Skeletal muscle satellite cell (primary cell): ENCODE results near the gene CD300LF. TPM values are rescaled to one million over a fixed set of nuclear protein-coding genes. Genes with fewer than 3 reads are reported as not detected.

ENCODE experiments used
- H3K27me3 ChIP-seq: 2 replicates; pipeline ENCODE4 v1.7.0; 2013; ENCODE audit warnings: low read length; ENCODE audit not compliant: control insufficient read depth, insufficient read depth
- H3K36me3 ChIP-seq: 2 replicates; pipeline ENCODE4 v1.7.0; 2013; ENCODE audit warnings: mild to moderate bottlenecking, control low read depth, low read length; ENCODE audit not compliant: insufficient read depth
- H3K4me1 ChIP-seq: 2 replicates; pipeline ENCODE4 v1.7.0; 2013; ENCODE audit warnings: low read length; ENCODE audit not compliant: control insufficient read depth, insufficient read depth
- H3K4me2 ChIP-seq: 2 replicates; pipeline ENCODE4 v1.7.0; 2013; ENCODE audit warnings: mild to moderate bottlenecking, low read length
- H3K4me3 ChIP-seq: 2 replicates; pipeline ENCODE4 v1.7.0; 2013; ENCODE audit warnings: low read length
- H3K9ac ChIP-seq: 2 replicates; pipeline ENCODE4 v1.7.0; 2013; ENCODE audit warnings: mild to moderate bottlenecking, low read depth, low read length, moderate library complexity
- H3K9me3 ChIP-seq: replicated peaks from 2 replicates; pipeline ENCODE4 v1.7.0; 2013; ENCODE audit warnings: mild to moderate bottlenecking, control low read depth, low read length
- total RNA-seq: library from RNA; depleted of rRNA; stranded (reverse); fragments of >200 nt; gene quantifications from 2 replicates; pipeline ENCODE4 v1.2.3, GENCODE V29; 2012; rRNA removed

CD300LF gene
- not detected in 2 replicates for total RNA-seq

DNA sequence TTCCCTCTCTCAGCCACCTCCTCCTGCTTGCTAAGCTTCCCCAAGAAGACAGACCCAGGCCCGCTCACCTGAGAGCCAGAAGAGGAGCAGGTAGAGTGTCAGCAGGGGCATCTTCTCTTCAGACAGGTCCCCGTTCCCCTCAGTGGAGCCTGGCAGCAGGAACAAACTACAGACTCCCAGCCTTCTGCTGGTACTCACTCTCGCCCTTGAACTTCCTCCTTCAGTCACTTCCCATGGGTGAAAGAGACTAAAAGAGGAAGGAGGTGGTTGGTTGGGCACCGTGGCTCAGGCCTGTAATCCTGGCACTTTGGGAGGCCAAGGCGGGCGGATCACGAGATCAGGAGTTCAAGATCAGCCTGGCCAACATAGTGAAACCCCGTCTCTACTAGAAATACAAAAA, at the start of gene CD300LF:
TSS of gene CD300LF (minus strand) at position 168 of the 400 bp plus-strand sequence. CDS start at position 111, 57 bp downstream.
- Histone ChIP-seq H3K27me3 (peaks cover 23% of the 10 kb centered on the region), H3K4me3 (no peak within 1 kb of the TSS), H3K9me3 (no peaks in the 10 kb centered on the region), H3K36me3 (no peaks in the 10 kb centered on the region), H3K4me2 (no peak within 1 kb of the TSS), H3K4me1 (no peaks in the 10 kb centered on the region), H3K9ac (no peak within 1 kb of the TSS)

DNA sequence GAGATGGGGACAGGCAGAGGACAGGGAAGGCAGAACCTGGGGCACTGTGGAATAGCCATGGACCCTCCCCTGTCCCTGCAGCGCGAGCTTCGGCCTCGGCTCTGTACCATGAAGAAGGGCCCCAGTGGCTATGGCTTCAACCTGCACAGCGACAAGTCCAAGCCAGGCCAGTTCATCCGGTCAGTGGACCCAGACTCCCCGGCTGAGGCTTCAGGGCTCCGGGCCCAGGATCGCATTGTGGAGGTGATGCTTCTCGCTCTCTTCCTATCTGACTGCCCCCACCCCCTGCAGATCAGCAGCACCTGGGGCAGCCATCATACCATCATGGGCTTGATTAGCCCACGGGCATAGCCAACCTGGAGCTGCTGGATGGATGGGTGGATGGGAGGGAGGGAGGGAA, 49.2 kb upstream of the CD300LF start:
- Histone ChIP-seq H3K4me3 (no peak overlapping the region), H3K4me1 (peaks cover 45% of the 10 kb centered on the region), H3K9me3 (no peaks in the 10 kb centered on the region), H3K4me2 (no peak overlapping the region), H3K27me3 (no peaks in the 10 kb centered on the region), H3K36me3 (peaks cover 18% of the 10 kb centered on the region), H3K9ac (no peak overlapping the region)

DNA sequence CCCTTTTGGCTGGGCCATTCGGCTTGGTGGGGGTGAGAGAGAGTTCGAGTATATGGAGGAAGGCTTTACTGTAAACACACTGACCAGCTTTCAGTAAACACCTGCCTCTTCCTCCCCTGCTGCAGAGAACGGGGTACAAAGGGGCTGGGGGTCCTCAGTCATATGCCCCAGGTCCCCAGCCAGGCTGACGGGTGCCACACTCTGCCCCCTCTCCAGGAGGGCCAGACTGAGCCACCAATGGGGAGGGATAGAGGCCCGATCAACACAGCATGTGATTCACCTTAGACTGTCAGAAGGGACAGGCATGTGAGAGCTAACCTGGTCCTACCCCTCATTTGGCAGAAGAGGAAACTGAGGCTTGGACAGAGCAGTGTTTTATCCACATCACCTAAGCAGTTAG, 48.7 kb upstream of the CD300LF start:
- no peaks in the 10 kb centered on the region for H3K27me3 ChIP-seq
- no peak overlapping the region for H3K4me3 ChIP-seq
- no peak overlapping the region for H3K9ac ChIP-seq
- H3K36me3 ChIP-seq = peaks cover 18% of the 10 kb centered on the region
- H3K4me2 ChIP-seq = no peak overlapping the region
- H3K4me1 ChIP-seq = peaks cover 46% of the 10 kb centered on the region
- H3K9me3 ChIP-seq = no peaks in the 10 kb centered on the region

DNA sequence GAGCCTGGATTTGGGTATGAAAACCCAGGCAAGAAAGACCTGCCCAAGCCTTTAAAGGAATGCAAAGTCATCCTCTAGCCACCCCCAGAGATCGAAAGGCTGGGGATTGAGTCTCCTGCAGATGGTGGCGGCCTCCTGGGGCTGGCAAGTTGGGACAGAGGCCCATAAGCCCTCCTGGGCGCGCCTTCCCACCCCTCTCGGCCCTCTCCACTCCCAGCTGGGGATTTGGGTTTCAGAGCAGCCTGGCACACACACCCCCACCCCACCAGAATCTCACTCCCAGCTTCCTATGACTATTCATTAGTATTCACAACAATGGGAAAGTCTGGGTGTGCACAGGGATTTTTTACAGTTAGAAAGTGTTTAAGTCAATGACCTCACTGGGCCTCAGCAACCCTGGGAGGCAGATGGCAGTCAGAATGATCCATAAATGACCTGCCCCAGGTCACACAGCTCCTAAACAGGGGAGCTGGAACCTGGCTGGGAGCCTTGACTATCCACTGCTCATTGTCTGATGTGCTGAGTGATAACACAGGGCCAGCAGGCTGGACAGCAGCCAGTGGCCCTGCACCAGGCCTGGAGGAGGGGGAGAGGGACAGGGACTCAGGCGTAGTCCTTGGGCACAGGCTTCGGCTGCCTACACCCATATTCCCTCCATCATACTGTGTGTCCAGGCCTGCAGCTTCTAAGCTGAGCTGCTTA, 47.8 kb upstream of the CD300LF start:
- peaks cover 15% of the 10 kb centered on the region for H3K36me3 ChIP-seq
- no peaks in the 10 kb centered on the region for H3K27me3 ChIP-seq
- peak overlapping the region; percentile 25 for H3K9ac ChIP-seq
- peak overlapping the region; percentile 83 for H3K4me2 ChIP-seq
- peaks cover 46% of the 10 kb centered on the region for H3K4me1 ChIP-seq
- no peaks in the 10 kb centered on the region for H3K9me3 ChIP-seq
- H3K4me3 ChIP-seq = no peak overlapping the region

DNA sequence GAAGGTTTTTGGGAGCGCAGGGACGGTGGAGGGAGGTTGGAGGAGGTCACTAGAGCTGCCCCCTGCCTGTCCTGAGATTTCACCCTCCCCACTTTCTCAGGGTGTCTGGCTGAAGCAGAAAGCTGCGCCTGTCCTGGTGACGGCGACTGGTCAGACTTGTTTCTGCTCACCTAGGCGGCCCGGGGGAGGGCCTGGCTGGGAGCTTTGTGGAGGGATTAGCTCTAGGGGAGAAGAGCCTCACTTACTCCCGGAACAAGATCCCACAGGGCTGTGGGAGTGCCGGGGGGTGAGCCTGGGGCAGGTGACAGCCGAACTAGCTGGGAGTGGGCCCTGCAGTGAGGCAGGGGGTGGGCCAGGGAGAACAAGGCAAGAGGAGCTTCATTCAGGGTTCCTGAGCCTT, 47.2 kb upstream of the CD300LF start:
- H3K4me2 ChIP-seq = peak overlapping the region; percentile 83

DNA sequence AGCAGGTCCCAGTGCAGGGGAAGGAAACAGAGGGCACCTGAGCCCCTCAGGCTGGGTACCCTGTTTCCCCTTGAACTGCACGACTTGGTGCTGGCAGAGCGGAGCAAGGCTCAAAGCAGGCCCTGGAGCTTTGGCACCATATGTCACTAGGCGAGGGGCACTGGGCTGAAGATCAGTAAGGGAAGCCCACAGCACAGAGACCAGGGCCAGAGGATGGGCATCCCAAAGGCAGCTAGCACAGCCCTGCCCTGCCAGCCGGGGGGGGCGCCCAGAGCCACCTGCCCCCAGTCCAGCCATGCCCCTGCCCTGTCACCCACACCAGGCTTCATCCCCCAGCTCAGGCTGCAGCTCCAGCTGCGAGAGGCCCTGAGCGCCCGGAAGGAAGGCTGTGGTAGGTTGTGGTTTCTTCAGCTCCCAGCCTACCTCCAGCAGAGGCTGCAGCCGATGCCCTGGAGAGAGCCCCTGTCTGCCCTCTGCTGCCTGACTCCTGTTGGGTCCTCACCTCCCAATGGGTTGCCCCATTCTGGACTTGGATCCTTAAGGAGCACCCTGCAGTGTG, 46.6 kb upstream of the CD300LF start:
- Histone ChIP-seq H3K9me3 (no peaks in the 10 kb centered on the region), H3K27me3 (no peaks in the 10 kb centered on the region), H3K4me3 (peak overlapping the region; percentile 56), H3K9ac (no peak overlapping the region), H3K4me2 (peak overlapping the region; percentile 83), H3K4me1 (peaks cover 53% of the 10 kb centered on the region), H3K36me3 (peaks cover 9% of the 10 kb centered on the region)

More for the DNA sequence above, 47.2 kb upstream of the CD300LF start:
- no peaks in the 10 kb centered on the region for H3K27me3 ChIP-seq
- peak overlapping the region; percentile 25 for H3K9ac ChIP-seq
- no peak overlapping the region for H3K4me3 ChIP-seq
- H3K36me3 ChIP-seq = peaks cover 15% of the 10 kb centered on the region
- no peaks in the 10 kb centered on the region for H3K9me3 ChIP-seq
- peaks cover 50% of the 10 kb centered on the region for H3K4me1 ChIP-seq

DNA sequence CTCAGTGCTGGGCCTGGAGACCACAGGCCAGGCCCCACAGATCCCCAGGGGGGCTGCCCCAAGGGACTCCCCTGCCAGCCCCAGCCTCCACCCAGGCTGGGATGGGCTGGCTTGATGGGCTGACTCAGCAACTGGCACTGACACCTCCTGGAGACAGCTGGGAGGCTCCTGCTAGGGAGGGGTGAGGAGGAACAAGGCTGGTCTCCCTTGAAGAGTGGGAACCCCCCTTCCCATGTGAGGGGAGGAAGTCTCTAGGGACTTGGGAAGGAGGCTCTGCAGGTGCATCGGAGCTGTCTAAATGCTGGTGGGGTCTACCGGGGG, 46.1 kb upstream of the CD300LF start:
- H3K9me3 ChIP-seq = no peaks in the 10 kb centered on the region
- H3K4me3 ChIP-seq = peak overlapping the region; percentile 56
- H3K9ac ChIP-seq = peak overlapping the region; percentile 49

DNA sequence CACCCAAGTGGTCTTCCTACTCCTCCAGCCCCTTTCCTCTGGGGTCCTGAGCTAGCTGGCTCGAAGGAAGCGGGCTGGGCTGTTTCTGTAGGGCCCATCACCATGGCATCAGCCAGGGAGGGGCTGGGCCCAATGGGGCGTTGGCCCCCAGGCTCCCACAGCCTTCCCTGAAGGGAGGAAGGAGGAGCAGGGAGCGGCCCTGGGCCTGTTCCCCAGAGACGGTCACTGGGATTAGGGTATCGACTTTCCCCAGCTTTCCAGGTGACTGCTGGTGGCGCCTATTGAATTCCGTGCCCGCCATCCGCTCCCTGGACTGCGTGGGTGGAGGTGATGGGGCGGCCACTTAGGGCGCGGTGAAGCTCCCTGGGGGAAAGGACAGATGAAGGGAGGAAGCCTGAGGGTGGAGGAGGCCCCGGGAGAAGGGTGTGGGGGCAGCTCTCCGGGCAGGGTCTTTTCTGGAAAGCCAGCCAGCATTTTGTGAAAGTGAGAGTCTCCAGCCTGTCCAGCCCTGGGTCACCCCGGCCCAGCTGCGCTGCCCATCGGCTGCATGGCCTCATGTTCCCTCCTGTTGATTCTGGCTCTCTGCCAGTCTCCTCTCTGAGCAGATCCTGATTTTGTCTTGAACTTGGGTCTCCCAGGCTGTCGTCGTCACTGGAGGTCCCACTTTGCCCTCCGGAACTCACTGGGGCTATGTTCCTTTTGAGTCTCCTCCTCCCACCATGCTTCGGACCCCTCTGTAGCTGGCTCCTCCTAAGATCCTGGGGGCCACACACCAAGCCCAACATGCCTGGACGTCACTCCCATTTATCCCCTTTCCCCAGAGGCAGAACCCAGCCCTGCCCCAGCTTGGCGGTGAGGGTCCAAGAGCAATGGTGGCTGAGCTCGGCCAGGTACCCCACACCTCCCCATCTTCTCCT, 45.5 kb upstream of the CD300LF start:
- H3K4me1 ChIP-seq = peaks cover 55% of the 10 kb centered on the region
- no peaks in the 10 kb centered on the region for H3K27me3 ChIP-seq
- peak overlapping the region; percentile 83 for H3K4me2 ChIP-seq
- H3K9me3 ChIP-seq = no peaks in the 10 kb centered on the region
- H3K9ac ChIP-seq = peak overlapping the region; percentile 49
- peak overlapping the region; percentile 56 for H3K4me3 ChIP-seq
- peaks cover 1% of the 10 kb centered on the region for H3K36me3 ChIP-seq

More for the DNA sequence above, 46.1 kb upstream of the CD300LF start:
- peaks cover 53% of the 10 kb centered on the region for H3K4me1 ChIP-seq
- peaks cover 7% of the 10 kb centered on the region for H3K36me3 ChIP-seq
- no peaks in the 10 kb centered on the region for H3K27me3 ChIP-seq
- H3K4me2 ChIP-seq = peak overlapping the region; percentile 83

DNA sequence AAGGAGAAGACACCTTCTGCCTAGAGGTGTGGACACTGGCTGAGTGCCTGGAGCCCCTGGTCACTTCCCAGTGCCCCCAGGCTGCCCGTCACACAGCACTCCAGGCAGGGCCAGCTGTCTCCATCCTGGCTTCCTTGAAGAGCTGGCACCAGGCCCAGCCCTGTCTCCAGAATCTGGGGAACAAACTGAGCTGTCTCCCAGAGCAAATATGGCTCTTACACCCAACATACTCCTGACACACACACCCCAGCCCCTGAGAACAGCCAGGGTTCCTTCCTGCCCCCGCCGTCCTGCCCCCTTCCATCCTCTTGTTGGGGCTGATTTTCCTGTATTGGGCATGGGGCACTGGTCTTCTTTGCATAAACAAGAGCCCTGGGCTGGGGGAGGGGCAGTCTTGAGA, 44.8 kb upstream of the CD300LF start:
- H3K4me1 ChIP-seq = peaks cover 62% of the 10 kb centered on the region
- H3K36me3 ChIP-seq = peaks cover 5% of the 10 kb centered on the region
- peak overlapping the region; percentile 49 for H3K9ac ChIP-seq
- H3K9me3 ChIP-seq = no peaks in the 10 kb centered on the region
- no peaks in the 10 kb centered on the region for H3K27me3 ChIP-seq
- H3K4me3 ChIP-seq = peak overlapping the region; percentile 56
- peak overlapping the region; percentile 83 for H3K4me2 ChIP-seq

DNA sequence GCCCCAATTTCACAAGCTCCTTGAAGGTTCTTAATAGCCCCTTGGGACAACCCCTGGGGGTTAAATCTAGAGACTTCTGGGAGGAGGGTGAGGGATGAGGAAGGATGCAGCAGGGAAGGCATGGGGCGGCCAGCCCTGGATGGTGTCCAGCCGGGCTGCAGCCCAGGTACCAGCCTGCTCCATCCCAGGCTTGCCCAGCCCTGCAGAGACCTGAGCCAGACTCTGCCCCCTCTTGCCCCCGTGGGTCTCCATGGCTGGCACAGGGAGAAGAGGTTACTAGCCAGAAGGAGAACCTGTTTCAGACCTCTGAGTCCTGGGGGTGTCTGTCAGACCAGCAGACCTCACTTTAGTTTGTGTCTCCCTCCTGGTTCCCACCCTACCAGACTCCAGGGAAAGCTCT, 44.2 kb upstream of the CD300LF start:
- Histone ChIP-seq H3K4me3 (no peak overlapping the region), H3K9ac (no peak overlapping the region), H3K36me3 (peaks cover 7% of the 10 kb centered on the region), H3K27me3 (no peaks in the 10 kb centered on the region), H3K9me3 (no peaks in the 10 kb centered on the region), H3K4me1 (peaks cover 68% of the 10 kb centered on the region), H3K4me2 (no peak overlapping the region)

DNA sequence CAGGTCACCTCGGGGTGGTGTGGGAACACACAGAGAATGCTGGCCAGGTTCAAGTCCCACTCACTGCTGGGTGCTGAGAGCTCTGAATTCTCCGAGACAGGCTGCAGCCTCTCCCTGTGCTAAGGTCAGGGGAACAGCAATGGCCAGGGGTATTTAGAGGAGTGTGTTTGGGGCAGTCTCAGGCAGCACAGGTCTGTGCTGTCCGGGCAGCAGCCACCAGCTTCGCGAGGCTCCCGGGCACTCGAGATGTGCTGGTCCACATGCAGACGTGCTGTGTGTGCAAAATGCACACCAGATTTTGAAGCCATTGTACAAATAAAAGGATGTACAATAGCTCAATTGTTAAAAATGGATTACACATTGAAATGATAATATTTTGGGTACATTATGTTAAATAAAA, 42.8 kb upstream of the CD300LF start:
- H3K9ac ChIP-seq = no peak overlapping the region
- no peak overlapping the region for H3K4me3 ChIP-seq
- H3K36me3 ChIP-seq = peaks cover 7% of the 10 kb centered on the region
- H3K9me3 ChIP-seq = no peaks in the 10 kb centered on the region
- no peak overlapping the region for H3K4me2 ChIP-seq
- peaks cover 73% of the 10 kb centered on the region for H3K4me1 ChIP-seq
- no peaks in the 10 kb centered on the region for H3K27me3 ChIP-seq
